GM04503 (cell line): ENCODE measurements around the gene CSK.

Experiments used
- DNase-seq: peaks from one replicate; pipeline ENCODE4 v3.0.0-alpha.2; 2012; ENCODE audit warnings: low read depth

The CSK gene

DNA sequence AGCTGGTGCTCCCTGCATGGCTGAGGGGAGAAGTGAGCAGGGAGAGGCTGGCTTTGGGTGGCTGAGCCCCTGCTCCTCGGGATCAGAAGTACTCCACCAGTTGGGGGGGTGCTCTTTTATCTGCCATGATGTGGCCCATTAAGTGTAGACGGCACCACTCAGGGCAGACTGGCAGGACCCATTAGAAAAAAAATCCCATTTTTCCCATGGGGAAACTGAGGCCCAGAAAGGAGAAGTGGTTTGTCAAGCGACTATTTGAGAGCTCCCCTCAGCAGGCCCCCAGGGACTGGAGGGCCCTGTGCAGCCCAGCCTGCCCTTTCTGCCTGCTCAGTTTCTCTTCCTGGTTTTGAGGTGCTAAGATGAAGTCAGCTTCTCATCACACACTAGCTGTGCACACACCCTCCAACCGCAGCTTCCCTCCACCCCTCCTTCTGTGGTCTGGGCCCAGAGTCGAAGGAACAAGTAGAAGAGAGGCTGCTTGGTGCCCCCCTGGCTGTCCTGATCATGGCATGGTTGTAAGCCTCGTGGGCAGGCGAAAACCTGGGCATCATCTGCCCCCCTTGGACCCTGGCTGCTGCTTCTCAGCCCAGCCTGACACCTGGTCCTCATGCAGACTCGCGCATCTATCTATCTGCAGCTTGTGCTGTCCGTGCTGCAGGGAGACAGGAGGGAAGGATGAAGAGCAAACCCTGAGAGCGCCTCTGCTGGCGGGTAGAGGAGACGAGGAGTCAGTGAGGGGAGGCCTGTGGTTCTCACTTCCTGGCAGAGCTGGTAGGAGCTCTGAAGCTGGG lies 5.6 kb downstream of the CSK start:
- DNase-seq: no peak

DNA sequence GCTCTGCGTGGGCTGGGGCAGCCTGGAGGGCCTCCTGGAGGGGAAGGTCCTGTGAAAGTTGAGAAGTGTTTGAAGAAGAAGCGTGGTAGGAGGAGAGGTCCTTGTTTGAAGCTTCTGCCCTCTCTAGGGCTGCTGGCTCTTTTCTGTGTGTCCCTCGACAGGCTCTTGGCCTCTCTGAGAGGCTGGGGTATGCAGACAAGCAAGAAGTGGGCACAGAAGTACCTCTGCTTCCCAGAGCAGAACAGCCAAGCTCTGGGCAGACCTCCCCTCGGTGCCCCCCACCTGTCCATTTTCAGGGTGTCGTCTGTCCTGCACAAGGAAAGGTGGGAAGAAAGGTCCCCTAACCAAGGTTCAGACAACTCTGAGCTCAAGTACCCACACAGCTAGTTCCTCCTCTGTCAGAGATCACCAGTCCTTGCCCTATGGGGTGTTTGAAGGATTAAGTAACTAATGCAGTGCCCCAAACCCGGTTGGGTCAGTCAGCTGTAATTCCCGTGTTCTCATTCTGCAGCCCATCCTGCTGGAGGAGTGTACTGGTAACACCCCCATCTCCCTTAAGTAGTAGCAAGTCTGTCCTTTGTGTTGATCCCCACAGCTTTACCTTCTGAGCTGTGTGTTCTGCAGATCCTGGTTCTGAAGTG lies 6.3 kb downstream of the CSK start:
- no peak for DNase-seq

DNA sequence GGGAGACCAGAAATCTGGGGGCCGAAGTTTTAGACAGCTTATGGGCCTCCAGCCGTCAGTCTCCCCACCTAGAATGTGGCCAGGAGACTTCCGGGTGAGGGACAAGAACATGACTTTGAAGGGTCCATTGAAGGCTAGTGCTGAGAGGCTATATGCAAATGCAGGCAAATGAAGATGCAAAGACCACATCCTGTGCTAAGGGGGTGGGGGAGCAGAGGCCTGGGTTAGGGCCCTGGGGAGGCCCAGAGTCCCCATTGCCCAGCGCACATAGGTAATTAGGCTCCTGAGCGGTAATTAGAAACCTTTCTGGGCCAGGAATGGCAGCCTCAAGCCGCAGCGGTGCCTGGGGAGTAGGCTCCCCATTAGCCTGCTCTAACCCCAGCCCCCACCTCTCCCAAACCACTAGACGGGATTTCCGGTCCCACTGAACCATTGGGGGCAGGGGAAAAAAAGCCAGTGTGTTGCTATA lies 6.8 kb downstream of the CSK start:
- DNase-seq: no peak

DNA sequence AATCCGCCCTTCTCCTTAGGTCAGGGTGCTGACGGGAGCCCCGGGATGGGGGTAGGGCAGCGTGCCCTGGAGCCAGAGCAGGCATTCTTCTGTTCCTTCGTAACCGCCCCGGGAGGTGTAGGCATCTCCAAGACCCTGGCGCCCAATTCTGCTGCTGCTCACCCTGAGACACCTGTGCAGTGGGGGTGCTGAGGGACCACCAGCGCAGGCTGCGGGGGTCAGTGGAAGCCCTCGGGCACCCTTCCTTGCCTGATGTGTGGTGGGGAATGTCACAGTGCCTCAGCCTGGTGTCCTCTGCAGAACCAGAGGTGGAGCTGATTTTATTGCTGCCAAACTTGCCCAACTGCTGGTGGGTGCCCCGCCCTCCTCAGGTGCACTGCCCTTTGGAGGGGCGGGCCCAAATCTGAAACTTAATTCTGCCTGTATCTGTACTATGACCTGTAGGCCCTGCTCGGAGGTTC lies 7.3 kb downstream of the CSK start:
- DNase-seq: no peak

DNA sequence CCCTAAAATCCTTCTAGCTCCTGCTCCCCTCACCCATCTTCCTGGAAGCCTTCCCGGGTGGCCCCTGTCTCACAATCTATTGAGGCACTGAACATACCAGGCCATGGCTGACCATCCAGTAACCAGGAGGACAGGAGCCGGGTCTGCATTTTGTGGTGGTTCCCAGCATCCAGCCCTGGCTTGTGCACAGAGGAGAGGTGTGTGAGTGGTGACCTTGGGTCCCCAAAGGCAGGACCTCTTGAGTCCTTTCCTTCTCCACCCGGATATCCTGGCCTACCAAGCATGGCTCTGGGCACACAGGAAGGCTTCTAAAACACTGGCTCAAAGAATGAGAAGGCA lies 7.8 kb downstream of the CSK start:
- DNase-seq: no peak

DNA sequence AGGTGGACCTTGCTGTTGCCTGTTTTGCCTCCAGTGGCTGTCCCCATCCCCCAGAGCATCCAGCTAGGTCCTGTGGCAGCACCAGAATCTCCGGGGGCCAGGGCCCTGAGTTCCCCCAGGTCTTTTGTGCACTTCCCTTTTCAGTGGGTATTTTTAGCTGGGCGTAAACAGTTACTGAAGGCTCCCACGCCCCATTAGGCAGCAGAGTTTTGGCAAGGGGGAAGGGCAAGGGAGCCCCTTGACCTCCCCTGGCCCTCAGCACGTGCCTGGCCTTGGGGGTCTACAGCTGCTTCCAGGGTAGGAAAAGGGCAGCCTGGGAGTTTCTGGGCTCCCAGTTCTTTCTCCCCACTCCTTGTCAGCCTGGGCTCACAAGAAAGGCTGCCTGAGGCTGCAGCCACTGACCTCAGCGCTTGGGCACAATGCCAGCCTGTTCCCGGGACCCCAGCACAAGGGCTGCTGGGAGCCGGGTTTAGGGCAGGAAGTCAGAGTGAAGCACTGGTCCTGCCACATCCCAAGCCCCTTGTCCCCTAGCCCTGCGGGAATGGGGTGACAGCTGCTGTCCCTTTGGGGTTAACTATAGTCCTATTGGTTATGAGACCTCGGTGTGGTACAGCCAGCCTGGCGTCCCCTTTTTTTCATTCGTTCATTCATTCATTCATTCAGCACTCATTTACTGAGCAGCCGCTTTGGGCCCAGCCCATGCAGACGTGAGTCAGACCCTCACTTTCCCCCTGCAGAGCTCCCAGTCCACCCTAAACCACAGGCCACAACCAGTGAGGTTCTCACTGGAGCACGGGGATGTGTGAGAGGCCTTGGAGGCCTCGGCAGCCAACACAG lies 8.4 kb downstream of the CSK start:
- no peak for DNase-seq

DNA sequence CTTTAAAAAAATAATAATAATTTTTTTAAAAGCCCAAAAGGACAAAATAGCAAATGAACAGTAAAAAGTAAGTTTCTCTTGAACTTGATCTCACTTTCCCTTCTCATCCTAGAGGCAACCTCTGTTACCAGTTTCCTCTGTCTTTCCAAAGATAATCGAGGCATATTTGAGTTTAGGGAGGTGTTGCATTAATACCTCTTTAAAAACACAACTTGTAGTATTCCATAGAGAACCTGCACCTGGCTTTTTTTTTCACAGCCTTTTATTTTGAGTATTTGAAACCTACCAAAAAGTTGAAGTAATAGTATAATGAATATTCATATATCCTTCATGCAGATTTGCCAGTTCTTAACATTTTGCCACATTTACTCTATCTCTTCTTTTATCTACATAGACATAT lies 9.1 kb downstream of the CSK start:
- DNase-seq: no peak

DNA sequence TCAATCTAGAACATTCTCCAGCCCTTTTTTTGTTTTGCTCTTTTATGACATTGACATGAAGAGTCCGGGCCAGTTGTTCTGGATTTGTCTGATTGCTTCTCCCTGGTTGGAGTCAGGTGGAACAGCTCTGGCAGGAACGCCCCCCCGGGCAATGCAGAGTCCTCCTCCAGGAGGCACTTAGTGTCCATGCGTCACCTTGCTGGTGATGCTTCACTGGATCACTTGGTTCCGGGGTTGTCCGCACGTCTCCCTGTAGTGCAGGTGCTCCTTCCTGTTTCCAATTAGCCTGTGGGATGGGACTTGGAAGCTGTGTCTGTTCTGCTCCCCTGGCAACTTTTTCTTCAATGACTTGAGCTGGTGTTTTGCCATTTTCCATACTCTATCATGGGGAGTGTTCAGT lies 9.8 kb downstream of the CSK start:
- no peak for DNase-seq

DNA sequence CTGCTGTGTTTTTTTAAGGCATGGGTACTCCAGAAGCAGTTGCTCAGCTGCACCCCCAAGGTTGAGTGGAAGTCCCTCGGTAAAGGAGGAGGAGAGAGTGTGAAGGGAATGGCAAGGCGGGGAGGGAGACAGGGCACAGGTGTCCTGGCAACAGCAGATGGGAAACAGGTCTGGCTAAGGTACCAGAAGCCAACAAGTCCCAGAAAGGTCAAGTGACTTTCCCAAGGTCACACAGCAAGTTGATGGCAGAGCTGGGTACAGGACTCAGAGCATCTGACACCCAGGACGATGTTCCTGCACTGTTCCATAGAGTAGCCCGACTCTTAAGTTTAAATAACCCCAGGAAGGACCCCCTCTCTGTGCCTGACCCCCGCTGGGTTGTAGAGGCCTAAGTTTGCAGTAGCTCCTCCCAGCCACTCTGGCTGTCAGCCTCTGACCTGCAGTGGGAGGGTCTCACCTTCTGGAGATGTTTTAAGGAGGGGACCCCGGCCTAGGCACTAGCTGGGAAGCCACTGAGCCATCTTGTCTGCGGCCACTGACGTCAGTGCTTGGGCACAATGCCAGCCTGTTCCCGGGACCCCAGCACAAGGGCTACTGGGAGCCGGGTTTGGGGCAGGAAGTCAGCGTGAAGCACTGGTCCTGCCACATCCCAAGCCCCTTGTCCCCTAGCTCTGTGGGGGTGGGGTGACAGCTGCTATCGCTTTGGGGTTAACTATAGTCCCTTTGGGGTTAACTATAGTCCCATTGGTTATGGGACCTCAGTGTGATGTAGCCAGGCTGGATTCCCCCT lies 10.5 kb downstream of the CSK start:
- DNase-seq: no peak

DNA sequence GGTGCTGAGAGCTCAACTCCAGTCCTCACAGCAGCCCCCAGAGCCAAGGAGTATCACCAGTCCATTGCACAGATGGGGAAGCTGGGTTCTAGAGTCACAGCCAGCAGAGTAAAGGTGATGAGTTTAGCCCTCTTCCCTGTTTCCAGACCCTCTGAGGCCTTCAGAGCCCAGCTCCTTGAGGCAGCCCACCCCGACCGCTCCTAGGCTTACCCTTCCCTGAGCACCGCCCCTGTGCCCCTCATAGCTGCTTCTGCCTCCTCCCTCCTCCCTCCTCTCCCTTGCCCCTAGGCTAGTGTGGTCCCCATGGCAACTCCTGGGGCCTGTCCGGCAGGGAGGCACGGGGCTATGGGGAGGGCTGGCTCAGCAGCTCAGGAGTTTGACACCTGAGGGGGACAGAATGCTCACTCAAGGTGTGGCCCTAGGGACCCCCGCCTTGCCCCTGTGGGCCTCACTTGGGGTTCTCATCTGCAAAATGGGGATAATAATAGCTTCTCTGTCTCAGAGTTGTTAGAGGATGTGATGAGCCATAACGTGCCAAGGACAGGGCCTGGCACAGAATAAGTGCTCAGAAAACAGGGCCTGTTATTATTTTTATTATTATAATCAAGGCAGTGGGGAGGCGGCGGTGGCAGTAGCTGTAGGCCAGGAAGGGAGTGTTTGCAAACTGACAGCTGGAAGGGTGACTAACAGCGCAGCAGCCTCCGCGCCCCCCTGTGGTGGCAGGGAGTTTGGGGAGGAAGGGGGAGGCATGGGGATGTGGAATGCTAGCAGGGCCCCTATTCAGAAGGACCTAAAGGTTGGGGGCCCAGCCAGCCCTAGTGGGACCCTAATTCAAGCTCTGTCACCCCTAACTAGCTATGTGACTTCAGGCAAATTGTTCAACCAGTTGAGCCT lies 11.5 kb downstream of the CSK start:
- DNase-seq: no peak

DNA sequence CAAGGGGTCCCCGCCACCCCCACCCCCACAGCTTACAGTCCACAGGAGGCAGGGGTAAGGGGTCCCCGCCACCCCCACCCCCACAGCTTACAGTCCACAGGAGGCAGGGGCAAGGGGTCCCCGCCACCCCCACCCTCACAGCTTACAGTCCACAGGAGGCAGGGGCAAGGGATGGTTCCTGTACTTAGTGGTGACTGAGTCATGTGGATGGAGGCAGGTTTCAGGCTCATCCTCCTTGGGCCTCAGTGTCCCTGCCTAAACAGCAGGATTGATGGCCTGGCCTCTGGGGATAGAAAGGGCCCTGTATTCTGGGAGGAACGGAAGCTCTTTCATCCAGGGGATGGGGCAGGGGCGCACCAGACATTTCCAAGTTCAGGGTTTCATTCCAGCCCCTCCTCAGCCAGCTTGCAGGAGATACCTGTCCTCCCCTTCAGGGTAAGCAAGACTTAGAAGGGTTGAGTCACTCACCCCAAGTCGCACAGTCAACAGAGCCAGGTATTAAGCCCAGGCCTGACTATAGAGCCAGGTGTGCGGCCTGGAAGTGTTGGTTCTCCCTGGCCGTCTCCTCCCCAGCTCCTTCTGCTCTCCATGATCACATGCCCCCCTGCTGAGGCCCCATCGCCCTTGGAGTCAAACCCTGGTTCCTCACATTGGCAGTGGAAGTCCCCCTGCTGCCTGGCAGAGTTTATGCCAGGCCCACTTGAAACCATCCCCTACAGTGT lies 12.5 kb downstream of the CSK start:
- no peak for DNase-seq

DNA sequence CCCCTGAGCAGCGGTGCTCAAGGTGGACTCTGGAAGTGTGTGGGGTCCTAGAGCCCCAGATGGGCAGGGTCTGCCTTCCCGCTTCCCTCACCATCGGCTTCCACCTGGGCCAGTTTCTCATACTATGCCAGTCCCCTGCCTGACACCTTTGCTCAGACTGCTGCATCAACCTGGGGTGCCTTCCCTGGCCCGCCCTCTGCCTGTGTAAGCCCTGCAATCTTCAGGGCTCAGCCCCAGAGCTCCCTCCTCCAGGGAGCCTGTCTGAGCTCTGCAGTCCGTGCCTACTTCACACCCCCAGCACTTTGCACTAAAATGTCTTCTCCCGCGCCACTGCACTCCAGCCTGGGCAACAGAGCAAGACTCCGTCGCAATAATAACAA lies 13.1 kb downstream of the CSK start:
- DNase-seq: no peak

DNA sequence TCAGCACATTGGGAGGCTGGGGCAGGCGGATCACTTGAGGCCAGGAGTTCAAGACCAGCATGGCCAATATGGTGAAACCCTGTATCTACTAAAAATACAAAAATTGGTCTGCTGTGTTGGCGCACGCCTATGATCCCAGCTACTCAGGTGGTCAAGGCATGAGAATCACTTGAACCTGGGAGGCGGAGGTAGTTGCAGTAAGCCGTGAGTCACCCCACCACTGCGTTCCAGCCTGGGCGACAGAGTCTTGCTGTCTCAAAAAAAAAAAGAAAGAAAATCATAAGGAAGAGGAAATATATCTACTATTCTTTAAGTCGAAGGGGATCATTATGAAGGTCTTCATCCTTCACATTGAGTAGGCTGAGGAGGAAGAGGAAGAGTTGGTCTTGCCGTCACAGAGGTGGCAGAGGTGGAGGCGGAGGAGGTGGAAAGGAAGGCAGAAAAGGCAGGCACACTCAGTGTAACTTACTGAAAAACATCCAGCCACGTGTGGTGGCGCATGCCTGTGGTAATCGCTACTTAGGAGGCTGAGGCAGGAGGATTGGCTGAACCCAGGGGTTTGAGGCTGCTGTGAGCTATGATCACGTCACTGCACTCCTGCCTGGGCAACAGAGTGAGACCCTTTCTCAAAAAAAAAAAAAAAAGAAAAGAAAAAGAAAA lies 14.2 kb downstream of the CSK start:
- no peak for DNase-seq

DNA sequence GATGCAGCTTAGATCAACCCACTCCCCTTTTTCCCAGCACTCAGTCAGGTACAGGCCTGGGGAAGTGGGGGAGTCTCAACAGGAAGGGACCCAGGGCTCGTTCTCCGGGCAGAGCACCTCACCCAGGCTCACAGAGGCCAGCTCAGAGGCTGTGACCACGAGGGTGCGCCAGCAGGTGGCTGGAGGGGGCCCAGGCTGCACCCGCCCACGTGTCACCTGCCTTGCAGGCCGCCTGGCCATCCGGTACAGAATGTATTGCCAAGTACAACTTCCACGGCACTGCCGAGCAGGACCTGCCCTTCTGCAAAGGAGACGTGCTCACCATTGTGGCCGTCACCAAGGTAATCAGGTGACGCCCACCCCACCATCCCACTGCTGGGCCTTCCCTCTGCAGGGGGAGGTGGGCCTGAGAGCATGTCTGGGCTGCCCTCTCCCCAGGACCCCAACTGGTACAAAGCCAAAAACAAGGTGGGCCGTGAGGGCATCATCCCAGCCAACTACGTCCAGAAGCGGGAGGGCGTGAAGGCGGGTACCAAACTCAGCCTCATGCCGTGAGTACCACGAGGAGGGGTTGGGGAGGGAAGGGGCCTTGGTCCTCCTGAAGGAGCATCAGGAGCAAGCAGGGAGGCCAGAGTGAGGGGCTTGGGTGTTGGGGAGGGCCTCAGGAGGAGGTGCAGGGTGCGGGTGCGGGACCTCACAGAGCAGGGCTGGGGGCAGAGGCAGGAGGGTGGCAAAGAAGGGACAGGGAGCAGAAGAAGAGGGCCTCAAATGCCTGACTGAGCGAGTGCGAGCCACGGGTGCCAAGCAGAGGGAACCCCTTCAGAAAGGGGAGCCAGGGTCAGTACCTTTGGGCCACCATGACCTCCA lies 16.7 kb downstream of the CSK start:
- DNase-seq: no peak

DNA sequence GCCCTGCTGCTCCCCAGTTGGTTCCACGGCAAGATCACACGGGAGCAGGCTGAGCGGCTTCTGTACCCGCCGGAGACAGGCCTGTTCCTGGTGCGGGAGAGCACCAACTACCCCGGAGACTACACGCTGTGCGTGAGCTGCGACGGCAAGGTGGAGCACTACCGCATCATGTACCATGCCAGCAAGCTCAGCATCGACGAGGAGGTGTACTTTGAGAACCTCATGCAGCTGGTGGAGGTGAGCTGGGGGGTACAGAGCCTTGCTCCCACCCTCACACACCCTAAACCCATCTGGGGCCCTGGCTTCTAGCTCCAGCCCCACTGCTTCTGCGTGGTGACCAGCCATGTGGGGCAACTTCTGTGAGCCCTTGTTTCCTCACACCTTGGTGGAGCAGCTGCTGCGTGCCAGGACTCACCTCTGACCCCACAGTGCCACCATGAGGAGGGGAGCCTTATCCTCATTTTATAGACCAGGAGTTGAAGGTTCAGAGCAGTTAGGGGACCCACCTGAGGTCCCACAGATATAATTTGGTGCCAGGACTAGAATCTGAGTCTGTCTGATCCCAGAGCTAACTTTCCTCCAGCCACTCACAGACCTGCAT lies 17.5 kb downstream of the CSK start:
- no peak for DNase-seq

DNA sequence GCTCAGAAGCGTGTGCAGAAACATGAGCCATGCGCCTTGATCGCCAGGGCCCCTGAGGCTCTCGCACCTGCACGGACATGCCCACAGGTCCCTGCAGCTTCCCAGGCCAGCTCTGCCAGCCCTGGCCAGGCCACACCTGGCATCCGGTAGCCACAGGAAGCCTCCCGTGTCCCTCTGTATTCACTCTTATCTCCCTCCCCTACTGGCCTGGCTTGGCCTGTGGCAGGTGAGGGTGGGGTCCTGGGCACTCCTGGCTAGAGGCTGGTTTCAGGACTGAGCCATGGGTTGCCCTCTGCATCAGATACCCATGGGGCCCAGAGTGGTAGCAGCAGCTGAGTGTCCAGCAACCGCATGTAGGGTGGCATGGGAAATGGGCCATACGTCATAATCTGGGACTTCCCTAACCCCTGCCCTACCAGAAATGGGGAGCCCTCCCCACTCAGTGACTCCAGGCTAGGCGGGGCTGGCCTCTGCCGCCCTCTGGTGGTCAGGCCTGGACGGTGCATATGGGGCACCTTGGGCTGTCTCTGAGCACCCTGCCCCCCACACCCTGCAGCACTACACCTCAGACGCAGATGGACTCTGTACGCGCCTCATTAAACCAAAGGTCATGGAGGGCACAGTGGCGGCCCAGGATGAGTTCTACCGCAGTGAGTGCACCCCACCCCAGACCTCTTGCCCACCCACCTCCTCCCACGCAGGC lies 18.1 kb downstream of the CSK start:
- no peak for DNase-seq

DNA sequence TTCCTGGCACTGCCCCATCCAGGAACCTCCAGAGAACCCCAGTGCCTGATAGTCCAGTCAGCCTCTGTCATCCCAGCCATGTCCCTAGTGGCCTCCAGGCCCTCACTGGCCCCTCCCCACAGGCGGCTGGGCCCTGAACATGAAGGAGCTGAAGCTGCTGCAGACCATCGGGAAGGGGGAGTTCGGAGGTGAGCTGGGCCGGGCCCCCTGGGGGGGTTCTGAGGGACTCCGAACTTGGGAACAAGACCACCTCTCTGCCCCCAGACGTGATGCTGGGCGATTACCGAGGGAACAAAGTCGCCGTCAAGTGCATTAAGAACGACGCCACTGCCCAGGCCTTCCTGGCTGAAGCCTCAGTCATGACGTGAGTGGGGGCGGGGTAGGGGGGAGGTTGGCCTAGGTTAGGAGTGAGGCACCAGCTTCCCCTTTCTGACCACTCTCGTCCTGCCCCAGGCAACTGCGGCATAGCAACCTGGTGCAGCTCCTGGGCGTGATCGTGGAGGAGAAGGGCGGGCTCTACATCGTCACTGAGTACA lies 18.7 kb downstream of the CSK start:
- DNase-seq: no peak
